K562 (cell line): ENCODE results near the gene PMF1. TPM values are rescaled to one million over a fixed set of nuclear protein-coding genes. Genes with fewer than 3 reads are reported as not detected.
A peak's percentile ranks its signal among the peaks of the same experiment; 100 is the strongest.

Source experiments
- ATAC-seq: fragments of 200-7000 bp; cut with Tn5 transposase; 3 replicates; pipeline ENCODE4 v1.9.1; 2020; ENCODE audit warnings: moderate library complexity
- BruUV-seq: library from RNA; stranded (reverse); fragments of 400-500 nt; replicated peaks from 2 replicates; lab custom pipeline; 2021; lab: Mats Ljungman, UMichigan
- CTCF ChIA-PET: fragments of 300-600 bp; formaldehyde crosslinking; extraction: SDS; loops from one replicate; lab custom pipeline; 2021; ENCODE audit warnings: low intra/inter-chr PET ratio; lab: Yijun Ruan, JAX
- POLR2A ChIA-PET: fragments of 300-600, 350-650 bp; sonication (Branson Sonifier 250); formaldehyde crosslinking; extraction: SDS; loops from one replicate; lab custom pipeline; 2021; ENCODE audit warnings: antibody characterized with exemption, inconsistent platforms; lab: Yijun Ruan, JAX
- DNase-seq, 4 experiments: peaks; one replicate each; pipeline versions ENCODE4 v3.0.0 to v3.0.0-alpha.2; 2011 to 2018; ENCODE audit warnings: low spot score in 3 of 4, mixed read lengths in 3 of 4; ENCODE audit errors: extremely low read depth in 1 of 4
- FAIRE-seq: peaks from 2 replicates; lab custom pipeline; 2011; peaks lifted over from hg19 to GRCh38; lab: Jason Lieb, UNC
- H2AFZ ChIP-seq: 2 replicates; pipeline ENCODE4 v1.6.0; 2011; ENCODE audit warnings: low read depth, low read length, control low read depth, inconsistent platforms
- H3K27ac ChIP-seq: fragments of 200-600 bp; 3 replicates; pipeline ENCODE4 v1.8.0; 2011; ENCODE audit warnings: low read depth, mild to moderate bottlenecking, control low read depth, inconsistent platforms, low read length, moderate library complexity, mixed read lengths; ENCODE audit errors: extremely low read depth
- H3K27me3 ChIP-seq, 2 experiments: fragments of 300-600 bp in 1 of 2; 2 replicates in 1 of 2; 3 replicates in 1 of 2; pipeline versions ENCODE4 v1.6.0 to v1.8.0; 2011; ENCODE audit warnings: inconsistent platforms in 2 of 2, low read length in 2 of 2, mild to moderate bottlenecking in 1 of 2, mixed read lengths in 1 of 2, moderate library complexity in 1 of 2; ENCODE audit not compliant: control insufficient read depth in 2 of 2, insufficient read depth in 2 of 2
- H3K36me3 ChIP-seq: fragments of 300-600 bp; 3 replicates; pipeline ENCODE4 v1.8.0; 2011; ENCODE audit warnings: mild to moderate bottlenecking, low read length, inconsistent platforms; ENCODE audit not compliant: control insufficient read depth, insufficient read depth
- H3K4me1 ChIP-seq, 2 experiments: fragments of 200-600 bp in 1 of 2; replicated peaks in 1 of 2; 2 replicates in 1 of 2; 3 replicates in 1 of 2; pipeline versions ENCODE4 v1.5.1 to v1.8.0; 2011; ENCODE audit warnings: inconsistent platforms in 2 of 2, low read length in 2 of 2, mild to moderate bottlenecking in 1 of 2, mixed read lengths in 1 of 2, moderate library complexity in 1 of 2; ENCODE audit not compliant: control insufficient read depth in 2 of 2, insufficient read depth in 2 of 2
- H3K4me2 ChIP-seq: 2 replicates; pipeline ENCODE4 v1.6.1; 2011; ENCODE audit warnings: low read length, control low read depth, inconsistent platforms, mixed read lengths; ENCODE audit not compliant: insufficient read depth
- H3K4me3 ChIP-seq: fragments of 200-600 bp; sonication (generic), shearing (Covaris generic); 2 replicates; pipeline ENCODE4 v1.5.1; 2016; ENCODE audit warnings: control low read depth, inconsistent platforms
- H3K79me2 ChIP-seq: fragments of 200-600 bp; 3 replicates; pipeline ENCODE4 v1.8.0; 2011; ENCODE audit warnings: low read length, inconsistent platforms; ENCODE audit not compliant: control insufficient read depth, insufficient read depth
- H3K9ac ChIP-seq, 2 experiments: 2 replicates each; pipeline versions ENCODE4 v1.6.0 to v1.6.1; 2011; ENCODE audit warnings: low read depth in 2 of 2, low read length in 2 of 2, control low read depth in 1 of 2, inconsistent platforms in 1 of 2, mild to moderate bottlenecking in 1 of 2, mixed read lengths in 1 of 2; ENCODE audit not compliant: insufficient read depth in 1 of 2
- H3K9me1 ChIP-seq: one replicate; pipeline ENCODE4 v1.6.0; 2011; ENCODE audit warnings: inconsistent platforms, mild to moderate bottlenecking, low read length, moderate library complexity; ENCODE audit not compliant: control insufficient read depth, insufficient read depth
- H3K9me3 ChIP-seq: replicated peaks from 2 replicates; pipeline ENCODE4 v1.5.1; 2011; ENCODE audit warnings: low read depth, low read length, inconsistent platforms; ENCODE audit not compliant: control insufficient read depth, insufficient read depth
- H4K20me1 ChIP-seq: replicated peaks from 2 replicates; pipeline ENCODE4 v1.6.1; 2011; ENCODE audit warnings: low read length, inconsistent platforms, mixed read lengths; ENCODE audit not compliant: control insufficient read depth, insufficient read depth
- ASH1L ChIP-seq: fragments of 450-650 bp; IDR thresholded peaks from 2 replicates; pipeline ENCODE4 v1.6.1; 2018; ENCODE audit warnings: borderline replicate concordance, mild to moderate bottlenecking, low read depth; ENCODE audit not compliant: partially characterized antibody
- CBFB ChIP-seq: sonication (generic); formaldehyde crosslinking; IDR thresholded peaks from 2 replicates; pipeline ENCODE4 v1.4.0; 2020; ENCODE audit warnings: mild to moderate bottlenecking, missing genetic modification reagents
- CBX1 ChIP-seq: sonication (generic); IDR thresholded peaks from 2 replicates; pipeline ENCODE4 v1.6.1; 2016; ENCODE audit warnings: antibody characterized with exemption, low read depth, mild to moderate bottlenecking
- GABPA ChIP-seq: fragments of 200-800 bp; sonication (Bioruptor generic); conservative IDR thresholded peaks from 2 replicates; pipeline ENCODE4 v1.6.1; 2016; ENCODE audit warnings: low read depth, missing genetic modification characterization, missing compliant biosample characterization
- GTF2A2 ChIP-seq: IDR thresholded peaks from 2 replicates; pipeline ENCODE4 v1.6.1; 2016; ENCODE audit warnings: mild to moderate bottlenecking, missing genetic modification characterization, missing compliant biosample characterization
- MECOM ChIP-seq: fragments of 250-450 bp; sonication (Bioruptor Pico); IDR thresholded peaks from 2 replicates; pipeline ENCODE4 v1.8.0; 2022; ENCODE audit warnings: inconsistent platforms
- MTA2 ChIP-seq: fragments of 450-650 bp; IDR thresholded peaks from 2 replicates; pipeline ENCODE4 v1.6.1; 2016; ENCODE audit warnings: low read depth
- POU5F1 ChIP-seq: fragments of 150-350 bp; IDR thresholded peaks from 2 replicates; pipeline ENCODE4 v1.6.1; 2014; ENCODE audit warnings: borderline replicate concordance, low read length, low read depth, mild to moderate bottlenecking; ENCODE audit not compliant: partially characterized antibody
- SOX6 ChIP-seq: fragments of 450-650 bp; IDR thresholded peaks from 2 replicates; pipeline ENCODE4 v1.6.1; 2014; ENCODE audit warnings: mild to moderate bottlenecking
- SREBF1 ChIP-seq: fragments of 150-350 bp; IDR thresholded peaks from 2 replicates; pipeline ENCODE4 v1.6.1; 2014; ENCODE audit warnings: antibody characterized with exemption, low read depth, low read length, borderline replicate concordance
- ZBTB49 ChIP-seq: sonication (generic); formaldehyde crosslinking; IDR thresholded peaks from 2 replicates; pipeline ENCODE4 v1.8.0; 2022; ENCODE audit warnings: missing genetic modification reagents, mild to moderate bottlenecking, borderline replicate concordance
- ZBTB8A ChIP-seq: fragments of 450-650 bp; IDR thresholded peaks from 2 replicates; pipeline ENCODE4 v1.6.1; 2018; ENCODE audit warnings: mild to moderate bottlenecking, moderate library complexity; ENCODE audit not compliant: partially characterized antibody
- ZNF3 ChIP-seq: fragments of 250-450 bp; sonication (Bioruptor Pico); IDR thresholded peaks from 2 replicates; pipeline ENCODE4 v1.5.0; 2021; ENCODE audit warnings: mild to moderate bottlenecking, moderate library complexity
- ZNF395 ChIP-seq: fragments of 200-800 bp; sonication (Bioruptor generic); IDR thresholded peaks from 2 replicates; pipeline ENCODE4 v1.6.1; 2017; ENCODE audit warnings: missing genetic modification characterization, missing compliant biosample characterization
- WGBS: fragments of 100-300 bp; shearing (Covaris generic); methylation state at CpG from one replicate; pipeline ENCODE4 v1.1.6; 2016; ENCODE audit warnings: low coverage, mixed read lengths; ENCODE audit not compliant: insufficient coverage; ENCODE audit errors: missing lambda C conversion rate; 5-methylcytosine and 5-hydroxymethylcytosine counted together
- in situ Hi-C: fragments of 300-500 bp; cut with MboI; formaldehyde crosslinking; loops from 4 replicates; pipeline ENCODE4 v1.15.0; 2018; ENCODE audit warnings: inconsistent platforms, mixed read lengths
- intact Hi-C: fragments of 100-400 bp; cut with micrococcal nuclease; formaldehyde crosslinking; loops from 2 replicates; pipeline ENCODE4 v1.14.2; 2022
- polyA plus RNA-seq, 8 experiments: library from polyadenylated mRNA; depleted of rRNA in 4 of 8; stranded (reverse) in 5 of 8; unstranded in 3 of 8; fragments of >200 nt; fragmentation: Nextera tagmentation in 2 of 8; fragmentation: Illumina TruSeq in 1 of 8; extraction: Ambion mirVana in 2 of 8; extraction: Trizol in 1 of 8; gene quantifications; 2 replicates each; pipeline versions ENCODE4 v1.2.1 to v1.2.3, GENCODE V29; 2011 to 2014; ENCODE audit warnings: inconsistent platforms in 1 of 8, missing spikeins in 1 of 8
- total RNA-seq, 7 experiments: library from RNA; depleted of rRNA in 6 of 7; stranded (reverse); fragments of >200 nt in 6 of 7; fragmentation: Illumina TruSeq in 2 of 7; extraction: Trizol in 2 of 7; gene quantifications; 2 replicates each; pipeline versions ENCODE4 v1.2.1 to v1.2.3, GENCODE V29; 2011 to 2021; ENCODE audit warnings: low replicate concordance in 1 of 7

PMF1 gene
- total and polyA plus RNA-seq, 9 of the 15 experiments (the other 6 are each of a cell fraction or from before 2014, with no cell fraction given) = 9.4 to 92.9 (median 71.0) TPM

- 0 out of 2 replicates have a peak, but pooled peaks have one; percentile 12 for TF ChIP-seq MECOM (CRISPR knock-in tag)
- TF ChIP-seq ZBTB49 = 0 out of 2 replicates have a peak, but pooled peaks have one; percentile 41
- TF ChIP-seq, all 486 proteins: peak for 10
These were observed 19.7 kb upstream of the PMF1 start (continued) for GRCh38 chr1:156193208-156193487.

- Histone ChIP-seq H3K79me2 (peaks cover 47% of the 10 kb centered on the region), H3K4me1 (peaks cover 6 to 12% of the 10 kb centered on the region in 2 experiments), H3K4me2 (peak within 1 kb of the TSS; percentile 95), H3K9ac (peak within 1 kb of the TSS; percentile 82 to 94), H4K20me1 (no peaks in the 10 kb centered on the region), H2AFZ (peak within 1 kb of the TSS; percentile 60), H3K9me1 (no peaks in the 10 kb centered on the region), H3K9me3 (peaks cover 5% of the 10 kb centered on the region), H3K4me3 (peak within 1 kb of the TSS; percentile 71), H3K36me3 (peaks cover 19% of the 10 kb centered on the region), H3K27me3 (no peaks in the 10 kb centered on the region), H3K27ac (peak within 1 kb of the TSS; percentile 82)
- FAIRE-seq = peak; percentile 100
- DNase-seq = peak; percentile 95 to 99 (median 96)
- in situ Hi-C loops = no loop called here
- BruUV-seq = no TSS peak
- under 1% methylated on average over 58 of the region's 59 CpGs for WGBS
- ChIA-PET CTCF (no interaction called here), POLR2A (interaction anchor here (0.5 to 2.7 kb wide), 13 partner anchors 12 to 944 kb away, joined by 3 to 23 read pairs (median 4); partner anchors contain the start of gene PMF1)
- peak; percentile 99 for ATAC-seq
- intact Hi-C loops = loop anchor here (2.0 to 5.0 kb wide), 2 partner anchors 19 to 46 kb away; partner anchors contain the start of gene PMF1
- TF ChIP-seq CBFB (CRISPR knock-in tag) (no peak), GTF2A2 (no peak), CBX1 (0 out of 2 replicates have a peak, but pooled peaks have one; percentile 36), SOX6 (peak; percentile 63; the same call in 1 of the 2 replicates), ZNF3 (CRISPR knock-in tag) (no peak), POU5F1 (no peak), GABPA (tag) (peak; percentile 97), MTA2 (0 out of 2 replicates have a peak, but pooled peaks have one; percentile 7), SREBF1 (peak; percentile 96), ASH1L (peak; percentile 62), ZBTB8A (no peak), ZNF395 (peak; percentile 52; the same call in 1 of the 2 replicates)
These were observed 19.1 kb upstream of the PMF1 start, which contains the start of gene SLC25A44 for GRCh38 chr1:156193488-156194299. Gene SLC25A44 (plus strand): TSS chr1:156194104. CDS start chr1:156199848, 5,744 bp downstream.
